Measurements from ENCODE around the gene KRTAP12-4.
"Not testable (repeated sequence)": the region's sequence is repeated elsewhere in the genome, so short reads cannot be mapped to it uniquely, and the experiment has no call there.

The KRTAP12-4 gene

GRCh38 chr21:44628707-44629391 lies 25.6 kb downstream of the KRTAP12-4 start:
- DNase-seq: no peak

DNA sequence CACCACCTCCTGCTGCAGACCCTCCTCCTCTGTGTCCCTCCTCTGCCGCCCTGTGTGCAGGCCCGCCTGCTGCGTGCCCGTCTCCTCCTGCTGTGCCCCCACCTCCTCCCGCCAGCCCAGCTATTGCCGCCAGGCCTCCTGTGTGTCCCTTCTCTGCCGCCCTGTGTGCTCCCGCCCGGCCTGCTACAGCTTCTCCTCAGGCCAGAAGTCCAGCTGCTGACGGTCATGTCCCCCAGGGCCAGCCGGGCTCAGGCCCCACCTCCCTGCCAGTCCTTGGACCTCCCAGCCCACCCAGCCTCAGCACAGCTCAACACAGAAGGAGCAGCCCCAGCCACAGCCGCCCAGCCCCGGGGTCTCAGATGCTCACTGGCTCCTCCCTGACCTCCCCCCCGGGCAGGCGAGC lies 26.6 kb downstream of the KRTAP12-4 start:
- not testable (repeated sequence) for DNase-seq

- DNase-seq: not testable (repeated sequence)
Observed at GRCh38 chr21:44627181-44627822, 27.2 kb downstream of the KRTAP12-4 start.

GRCh38 chr21:44626673-44627143 lies 27.8 kb downstream of the KRTAP12-4 start, which contains the start of gene KRTAP10-9:
KRTAP10-9 (plus strand) TSS chr21:44627093; CDS start chr21:44627172, 79 bp downstream.
- DNase-seq: no peak

GRCh38 chr21:44626262-44626661 lies 28.2 kb downstream of the KRTAP12-4 start:
- DNase-seq: no peak

GRCh38 chr21:44625756-44626155 lies 28.7 kb downstream of the KRTAP12-4 start:
- DNase-seq: no peak

- DNase-seq: no peak
Observed at GRCh38 chr21:44623575-44623974, 30.9 kb downstream of the KRTAP12-4 start.

DNA sequence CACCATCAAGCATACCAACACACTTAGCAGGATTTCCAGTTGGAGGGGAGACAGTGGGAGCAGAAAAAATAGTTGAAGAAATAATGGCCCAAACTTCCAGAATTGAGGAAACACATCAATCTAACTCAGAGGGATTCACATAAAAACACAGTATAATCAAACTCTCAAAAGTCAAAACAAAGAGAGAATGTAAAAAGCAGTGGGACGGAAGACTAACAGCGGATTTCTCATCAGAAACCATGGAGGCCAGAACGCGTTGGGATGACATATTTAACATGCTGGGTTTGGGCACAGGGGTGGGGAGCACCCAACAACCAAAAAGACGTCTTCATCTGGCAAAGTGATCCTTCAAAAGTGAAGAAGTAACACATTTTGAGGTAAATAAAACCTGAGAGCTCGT lies 34.6 kb downstream of the KRTAP12-4 start:
- no peak for DNase-seq

DNA sequence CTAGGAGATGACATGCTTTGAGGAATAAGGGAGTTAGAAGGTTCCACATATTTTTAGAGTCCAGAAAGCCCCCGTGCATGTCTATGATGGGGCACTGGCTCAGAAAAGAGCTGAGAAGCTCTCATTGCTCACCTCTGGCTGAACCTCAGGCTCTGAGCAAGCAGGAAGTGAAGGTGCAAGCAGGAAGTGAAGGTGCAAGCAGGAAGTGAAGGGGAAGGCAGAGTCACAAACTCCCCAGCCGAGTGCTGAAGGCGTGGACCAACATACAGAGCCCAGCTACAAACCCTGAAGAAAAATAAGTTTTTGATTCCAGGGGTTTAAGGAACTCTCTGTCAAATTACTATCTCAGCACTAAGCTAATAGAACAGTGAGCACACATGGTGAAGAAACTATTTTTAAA lies 35.5 kb downstream of the KRTAP12-4 start:
- DNase-seq: no peak

- DNase-seq: no peak
Observed at GRCh38 chr21:44618504-44618903, 36.0 kb downstream of the KRTAP12-4 start.

GRCh38 chr21:44617071-44617501 lies 37.4 kb downstream of the KRTAP12-4 start:
- DNase-seq: no peak

DNA sequence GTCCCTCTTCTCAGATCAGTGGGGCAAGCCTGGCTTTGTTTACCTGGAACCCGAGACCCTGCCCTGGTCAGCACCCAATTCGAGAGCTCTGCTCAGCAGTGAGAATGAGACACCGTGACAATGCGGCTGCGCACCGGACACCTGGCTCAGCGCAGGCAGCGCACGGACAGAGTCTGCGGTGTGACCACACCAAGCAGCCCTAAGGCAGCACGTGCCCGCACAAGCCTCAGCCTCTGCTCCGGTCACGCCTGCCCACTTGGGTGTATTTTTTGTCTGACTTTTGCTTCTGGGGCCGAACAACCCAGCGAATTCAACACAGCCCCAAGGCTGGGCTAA lies 37.9 kb downstream of the KRTAP12-4 start:
- DNase-seq: no peak

DNA sequence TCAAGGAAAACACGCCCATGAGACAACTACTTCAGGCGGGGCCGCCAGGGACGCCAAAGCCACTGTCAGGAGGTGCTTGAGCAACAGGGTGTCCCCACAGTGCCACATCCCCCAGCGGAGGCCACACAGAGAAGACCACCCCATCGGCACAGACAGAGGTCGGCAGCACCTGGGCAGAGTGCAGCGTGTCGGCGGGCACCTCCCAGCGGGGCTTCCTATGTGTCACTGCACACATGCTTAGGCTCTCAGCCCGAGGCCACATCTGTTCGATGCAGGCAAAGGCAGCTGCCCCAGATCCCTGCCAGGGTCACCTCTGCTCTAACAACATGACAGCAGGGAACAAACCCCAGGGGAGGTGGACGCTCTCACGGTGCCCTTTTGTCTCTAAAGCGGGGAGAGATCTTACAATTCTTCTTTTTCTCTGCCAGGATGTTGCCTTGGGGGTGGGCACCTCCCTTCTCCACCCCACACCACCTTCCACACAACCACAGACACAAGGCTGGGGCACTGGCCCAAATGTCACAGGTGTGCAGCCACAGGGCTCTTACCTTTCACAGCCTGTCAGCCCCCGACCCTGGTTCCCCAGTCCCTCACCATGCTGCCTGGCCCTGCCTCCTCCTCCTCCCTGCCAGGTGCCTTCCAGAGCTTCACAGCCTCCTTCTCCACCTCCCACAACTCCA lies 38.4 kb downstream of the KRTAP12-4 start:
- DNase-seq: no peak

GRCh38 chr21:44615466-44615865 lies 39.0 kb downstream of the KRTAP12-4 start:
- no peak for DNase-seq

GRCh38 chr21:44614961-44615391 lies 39.5 kb downstream of the KRTAP12-4 start:
- DNase-seq: no peak

DNA sequence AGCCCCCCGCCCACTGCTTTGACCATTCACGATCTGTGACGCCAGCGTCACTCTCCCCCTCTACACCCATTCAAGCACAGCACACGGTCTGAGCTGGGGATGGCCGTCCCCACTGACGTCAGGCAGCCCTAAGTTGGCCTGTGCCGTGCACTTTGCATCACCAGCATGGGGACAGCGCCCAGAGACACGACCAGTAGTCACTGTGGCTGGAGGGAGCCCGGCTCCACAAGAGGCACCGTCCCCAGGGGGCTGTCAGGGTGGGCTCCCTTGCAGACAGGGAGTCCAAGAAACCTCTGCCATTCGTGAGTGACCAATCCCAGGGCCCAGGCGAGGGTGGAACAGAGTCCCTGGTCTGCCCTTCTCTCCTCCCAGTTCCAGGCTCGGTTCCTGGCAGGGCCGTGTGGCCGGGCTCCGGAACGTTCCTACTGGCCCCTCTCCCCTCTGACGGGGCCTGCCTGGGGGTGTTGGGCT lies 40.3 kb downstream of the KRTAP12-4 start:
- DNase-seq: no peak

DNA sequence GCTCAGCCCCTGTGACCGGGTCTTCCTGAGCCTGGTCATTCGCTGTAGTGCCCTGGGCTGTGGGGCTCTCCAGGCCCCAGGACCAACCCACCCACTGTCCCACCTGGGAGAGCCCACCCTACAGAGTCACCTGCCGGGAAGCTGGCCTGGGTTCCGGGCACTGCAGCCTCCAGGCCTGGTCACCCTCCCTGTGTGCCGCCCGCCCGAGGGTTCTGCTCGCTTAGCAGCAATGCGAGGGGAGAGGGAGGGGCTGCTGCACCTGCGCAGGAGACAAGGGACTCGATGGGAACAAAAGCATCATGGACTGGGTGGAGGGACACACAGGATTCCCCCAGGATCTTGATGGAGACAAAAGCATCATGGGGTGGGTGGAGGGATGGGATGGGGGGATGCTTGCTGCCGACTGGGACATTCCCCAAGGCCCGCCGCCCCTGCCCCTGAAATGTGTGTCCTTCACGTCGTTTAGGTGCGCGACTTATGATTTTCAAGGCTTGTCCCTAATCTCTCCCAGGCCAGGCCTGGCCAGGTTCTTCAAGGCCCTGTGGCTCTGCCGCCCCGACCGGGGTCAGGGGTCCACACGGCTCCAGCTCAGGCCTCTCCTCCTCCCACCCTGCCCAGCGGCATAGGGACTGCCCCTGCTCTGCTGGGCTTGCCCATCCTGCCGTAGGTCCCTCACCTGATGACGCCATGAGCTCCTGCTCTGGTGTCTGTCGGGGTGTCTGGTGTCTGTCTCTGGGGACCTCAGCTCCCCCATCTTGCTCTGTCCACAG lies 40.9 kb downstream of the KRTAP12-4 start:
- DNase-seq: no peak

GRCh38 chr21:44612669-44613229 lies 41.7 kb downstream of the KRTAP12-4 start:
- DNase-seq: no peak

GRCh38 chr21:44612029-44612486 lies 42.4 kb downstream of the KRTAP12-4 start, which contains the start of gene KRTAP10-8:
KRTAP10-8 (plus strand) TSS chr21:44612079; CDS start chr21:44612101, 22 bp downstream.
- DNase-seq: no peak

DNA sequence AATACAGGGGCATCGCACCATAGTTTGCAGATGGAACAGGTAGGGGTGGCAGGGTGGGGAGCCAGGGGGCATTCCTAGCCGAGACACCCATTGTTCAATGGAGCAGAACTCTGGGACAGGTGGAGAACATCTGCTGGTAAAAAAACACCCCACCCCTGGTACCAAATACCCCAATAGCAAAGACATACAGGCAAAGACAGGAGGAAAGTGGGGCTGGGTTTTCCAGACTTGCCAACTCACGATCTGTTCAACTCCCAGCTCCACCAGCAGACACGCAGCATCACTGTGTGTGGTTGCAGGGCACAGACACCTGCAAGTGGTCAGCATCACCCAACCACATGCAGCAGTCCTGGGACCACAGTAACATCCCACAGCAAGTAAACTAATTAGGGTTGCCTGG lies 42.9 kb downstream of the KRTAP12-4 start:
- DNase-seq: no peak

- not testable (repeated sequence) for DNase-seq
Observed at GRCh38 chr21:44610157-44610843, 44.2 kb downstream of the KRTAP12-4 start.

DNA sequence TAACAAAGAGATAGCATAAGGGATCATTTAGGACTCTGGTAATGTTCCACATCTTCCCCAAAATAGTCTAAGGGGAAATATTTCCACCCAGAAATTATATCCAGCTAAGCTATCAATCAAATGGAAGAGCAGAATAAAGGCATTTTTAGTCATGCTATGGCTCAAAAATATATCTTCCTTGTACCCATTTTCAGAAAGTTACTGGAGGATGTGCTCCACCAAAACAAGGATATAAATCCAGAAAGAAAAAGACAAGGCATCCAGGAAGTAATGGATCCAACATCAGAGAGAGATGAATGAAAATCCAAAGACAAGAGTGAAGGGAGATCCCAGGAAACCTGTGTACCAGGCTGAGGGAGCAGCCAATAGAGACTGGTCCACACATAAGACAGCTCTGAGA lies 45.3 kb downstream of the KRTAP12-4 start:
- DNase-seq: no peak
